ENCODE results near the gene NXT1. TPM values are rescaled to one million over a fixed set of nuclear protein-coding genes. Genes with fewer than 3 reads are reported as not detected.

The NXT1 gene
- total RNA-seq, 4 donors from 2014 or later: 21.3 to 42.0 (median 26.5) TPM

DNA sequence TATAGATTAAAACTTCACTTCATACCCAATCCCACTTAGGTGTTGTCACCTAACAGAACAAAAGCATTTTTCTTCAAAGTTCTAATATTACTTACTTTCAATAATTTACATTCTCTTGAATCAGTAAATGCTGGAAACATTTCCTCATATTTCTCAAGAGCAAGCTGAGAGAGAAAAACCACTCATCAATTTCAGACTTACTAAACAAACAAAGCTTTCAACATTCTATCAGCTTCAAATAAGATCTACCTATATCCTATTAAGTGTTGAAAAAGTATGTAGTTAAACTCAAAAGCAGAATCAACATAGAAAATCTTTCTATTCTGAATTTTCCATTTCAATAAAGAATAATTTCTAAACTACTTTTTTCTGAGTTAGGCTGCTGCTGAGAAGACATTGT, 29.2 kb downstream of the NXT1 start:
- H3K36me3 ChIP-seq: peaks cover 0 to 82% of the 10 kb centered on the region in 2 donors
- no peak for TF ChIP-seq POLR2AphosphoS5 (IDR thresholded peaks at IDR 0.05)
- ATAC-seq: no peak
- no peak overlapping the region for H3K4me3 ChIP-seq
- no peak overlapping the region for H3K27ac ChIP-seq
- H3K9me3 ChIP-seq: no peaks in the 10 kb centered on the region
- no peaks in the 10 kb centered on the region for H3K4me1 ChIP-seq
- H3K27me3 ChIP-seq: no peaks in the 10 kb centered on the region

DNA sequence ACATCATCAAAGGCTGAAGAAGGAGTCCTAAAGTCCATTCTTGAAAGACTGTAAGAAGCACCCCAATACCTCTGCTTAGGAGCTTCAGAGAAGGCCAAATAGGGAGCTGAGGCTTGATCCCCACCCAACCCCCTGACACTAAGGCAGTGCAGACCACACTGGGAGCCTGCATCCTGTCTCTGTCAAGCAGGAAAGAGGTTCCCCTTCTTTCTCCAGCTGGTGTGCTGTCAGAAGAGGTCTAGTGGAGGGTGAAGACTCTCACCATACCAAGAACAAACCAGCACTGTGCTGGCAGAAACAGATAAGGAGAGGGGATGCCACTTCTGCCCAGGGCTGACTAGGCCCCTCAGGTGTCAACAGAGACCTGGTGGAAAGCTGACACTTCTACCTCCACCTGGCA, 31.3 kb downstream of the NXT1 start:
- no peak for ATAC-seq
- H3K27me3 ChIP-seq: no peaks in the 10 kb centered on the region
- H3K27ac ChIP-seq: no peak overlapping the region
- no peak overlapping the region for H3K4me3 ChIP-seq
- no peaks in the 10 kb centered on the region for H3K9me3 ChIP-seq
- TF ChIP-seq, protein P1, sequence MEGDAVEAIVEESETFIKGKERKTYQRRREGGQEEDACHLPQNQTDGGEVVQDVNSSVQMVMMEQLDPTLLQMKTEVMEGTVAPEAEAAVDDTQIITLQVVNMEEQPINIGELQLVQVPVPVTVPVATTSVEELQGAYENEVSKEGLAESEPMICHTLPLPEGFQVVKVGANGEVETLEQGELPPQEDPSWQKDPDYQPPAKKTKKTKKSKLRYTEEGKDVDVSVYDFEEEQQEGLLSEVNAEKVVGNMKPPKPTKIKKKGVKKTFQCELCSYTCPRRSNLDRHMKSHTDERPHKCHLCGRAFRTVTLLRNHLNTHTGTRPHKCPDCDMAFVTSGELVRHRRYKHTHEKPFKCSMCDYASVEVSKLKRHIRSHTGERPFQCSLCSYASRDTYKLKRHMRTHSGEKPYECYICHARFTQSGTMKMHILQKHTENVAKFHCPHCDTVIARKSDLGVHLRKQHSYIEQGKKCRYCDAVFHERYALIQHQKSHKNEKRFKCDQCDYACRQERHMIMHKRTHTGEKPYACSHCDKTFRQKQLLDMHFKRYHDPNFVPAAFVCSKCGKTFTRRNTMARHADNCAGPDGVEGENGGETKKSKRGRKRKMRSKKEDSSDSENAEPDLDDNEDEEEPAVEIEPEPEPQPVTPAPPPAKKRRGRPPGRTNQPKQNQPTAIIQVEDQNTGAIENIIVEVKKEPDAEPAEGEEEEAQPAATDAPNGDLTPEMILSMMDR (IDR thresholded peaks at IDR 0.05): no peak
- no peak for TF ChIP-seq POLR2A (IDR thresholded peaks at IDR 0.05)
- TF ChIP-seq EP300 (IDR thresholded peaks at IDR 0.05): no peak
- TF ChIP-seq POLR2AphosphoS5 (IDR thresholded peaks at IDR 0.05): no peak
- H3K4me1 ChIP-seq: peaks cover 0 to 7% (median 0%) of the 10 kb centered on the region in 3 donors
- peaks cover 0 to 71% of the 10 kb centered on the region in 2 donors for H3K36me3 ChIP-seq

DNA sequence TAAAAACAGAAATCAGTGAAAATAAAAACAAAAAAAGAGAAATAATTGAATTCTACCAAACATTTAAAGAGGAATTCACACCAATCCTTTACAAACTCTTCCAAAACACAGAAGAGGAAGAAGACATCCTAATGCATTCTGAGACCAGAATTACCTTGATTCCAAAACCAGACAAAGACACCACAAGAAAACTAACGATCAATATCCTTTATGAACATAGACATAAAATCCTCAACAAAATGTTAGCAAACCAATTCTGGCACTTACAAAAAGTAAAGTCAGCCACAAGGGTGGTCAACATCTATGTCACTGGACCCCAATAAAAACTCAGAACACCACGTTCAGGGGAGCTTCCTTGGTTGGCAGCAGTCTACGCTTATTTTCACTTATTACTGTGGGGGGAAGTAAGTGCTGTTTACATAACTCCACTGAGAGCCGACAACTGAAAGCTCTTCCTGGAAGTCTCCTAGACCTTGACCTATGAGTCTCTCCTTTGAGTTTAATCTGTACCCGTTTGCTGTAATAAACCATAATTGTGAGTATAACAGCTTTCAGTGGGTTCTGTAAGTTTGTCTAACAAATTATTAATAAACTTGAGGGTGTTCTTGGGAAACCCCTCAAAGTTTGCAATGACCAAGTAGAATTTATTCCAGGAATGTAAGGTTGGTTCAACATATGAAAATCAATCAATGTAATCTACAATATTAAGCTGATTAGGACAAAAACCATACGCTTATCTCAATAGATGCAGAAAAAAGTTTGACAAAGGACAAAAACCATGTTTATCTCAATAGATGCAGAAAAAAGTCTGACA, 35.9 kb downstream of the NXT1 start:
- Histone ChIP-seq H3K27me3 (no peaks in the 10 kb centered on the region), H3K9me3 (no peaks in the 10 kb centered on the region), H3K4me1 (peaks cover 0 to 7% (median 0%) of the 10 kb centered on the region in 3 donors), H3K36me3 (peaks cover 0 to 60% of the 10 kb centered on the region in 2 donors), H3K4me3 (no peak overlapping the region), H3K27ac (no peak overlapping the region)
- no peak for TF ChIP-seq POLR2A (IDR thresholded peaks at IDR 0.05)
- TF ChIP-seq EP300 (IDR thresholded peaks at IDR 0.05): no peak
- TF ChIP-seq POLR2AphosphoS5 (IDR thresholded peaks at IDR 0.05): no peak
- TF ChIP-seq, protein P1 (IDR thresholded peaks at IDR 0.05): no peak
- ATAC-seq: no peak
- WGBS, 2 donors (ENCODE audit: low coverage in 1 of 2): 72 to 85% methylated on average over 5 to 6 of the region's 6 CpGs

DNA sequence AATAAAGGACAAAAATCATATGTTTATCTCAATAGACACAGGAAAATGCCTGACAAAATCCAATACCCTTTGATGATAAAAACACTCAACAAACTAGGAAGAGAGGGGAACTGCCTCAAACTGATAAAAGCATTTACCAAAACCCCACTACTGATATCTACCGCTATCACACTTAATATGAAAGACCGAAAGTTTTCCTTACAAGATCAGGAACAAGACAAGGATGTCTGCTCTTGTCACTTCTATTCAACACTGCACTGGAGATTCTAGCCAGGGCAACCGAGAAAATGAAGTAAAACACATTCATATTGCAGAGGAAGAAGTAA, 36.5 kb downstream of the NXT1 start:
- peaks cover 0 to 64% of the 10 kb centered on the region in 2 donors for H3K36me3 ChIP-seq
- no peak overlapping the region for H3K27ac ChIP-seq
- TF ChIP-seq POLR2A (IDR thresholded peaks at IDR 0.05) (no peak), EP300 (IDR thresholded peaks at IDR 0.05) (no peak), POLR2AphosphoS5 (IDR thresholded peaks at IDR 0.05) (no peak)
- TF ChIP-seq, protein P1 (IDR thresholded peaks at IDR 0.05): no peak
- H3K4me1 ChIP-seq: peaks cover 0 to 7% (median 0%) of the 10 kb centered on the region in 3 donors
- H3K4me3 ChIP-seq: no peak overlapping the region
- WGBS, 2 donors (ENCODE audit: low coverage in 1 of 2): 86 to 92% methylated on average over 3 of the region's 3 CpGs
- H3K9me3 ChIP-seq: no peaks in the 10 kb centered on the region
- no peak for ATAC-seq
- H3K27me3 ChIP-seq: no peaks in the 10 kb centered on the region

DNA sequence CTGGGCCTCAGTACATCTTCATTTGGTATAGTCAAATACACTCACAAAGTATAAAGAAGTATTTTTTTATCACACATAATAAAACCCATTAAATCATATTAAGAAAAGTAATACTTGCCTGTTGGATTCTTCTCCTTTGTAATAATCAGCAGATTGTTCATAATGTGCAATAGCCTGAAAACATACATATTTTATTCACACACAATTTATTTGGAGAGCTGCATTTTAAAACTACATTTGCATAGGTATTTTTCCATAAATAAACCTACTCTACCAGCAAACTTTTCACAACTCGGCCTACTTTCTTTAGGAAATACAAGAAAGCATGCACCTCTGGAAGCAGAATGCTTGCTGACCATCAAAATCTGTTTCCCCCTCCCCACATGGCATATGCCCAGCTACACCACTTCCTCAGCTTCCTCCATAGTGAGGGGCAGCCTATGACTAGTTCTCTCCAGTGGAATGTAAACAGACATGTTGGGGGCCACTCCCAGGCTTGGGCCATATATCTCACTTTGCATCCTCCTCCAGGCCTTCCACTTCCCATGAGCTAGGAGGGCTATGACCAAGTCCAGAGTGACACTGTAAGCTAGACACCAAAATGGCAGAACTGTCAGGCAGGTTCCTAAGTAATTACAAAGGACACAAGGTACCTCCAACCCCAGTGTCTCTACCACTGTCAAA, 39.6 kb downstream of the NXT1 start:
- H3K27me3 ChIP-seq: no peaks in the 10 kb centered on the region
- no peaks in the 10 kb centered on the region for H3K9me3 ChIP-seq
- H3K4me3 ChIP-seq: no peak overlapping the region
- ATAC-seq: no peak
- peaks cover 0 to 3% (median 0%) of the 10 kb centered on the region in 3 donors for H3K4me1 ChIP-seq
- peaks cover 0 to 76% of the 10 kb centered on the region in 2 donors for H3K36me3 ChIP-seq
- H3K27ac ChIP-seq: no peak overlapping the region
- 100% methylated on average over 1 of the region's 1 CpG for WGBS, 2 donors (ENCODE audit: low coverage in 1 of 2)
- TF ChIP-seq POLR2A (IDR thresholded peaks at IDR 0.05) (no peak), EP300 (IDR thresholded peaks at IDR 0.05) (no peak), POLR2AphosphoS5 (IDR thresholded peaks at IDR 0.05) (no peak)
- TF ChIP-seq, protein P1 (IDR thresholded peaks at IDR 0.05): no peak

Data from gastroesophageal sphincter (tissue), 4 donors.